Measurements from ENCODE around the gene IDH2. TPM values are rescaled to one million over a fixed set of nuclear protein-coding genes. Genes with fewer than 3 reads are reported as not detected.

IDH2 gene
- total RNA-seq, 1 donor from 2014 or later, result 149 TPM

- H3K27ac Mint-ChIP-seq (ENCODE audit: unreplicated experiment), result no peak overlapping the region
Measured at GRCh38 chr15:90079619-90080457, 22.4 kb downstream of the IDH2 start.

GRCh38 chr15:90078965-90079364 lies 23.3 kb downstream of the IDH2 start:
- TF ChIP-seq CTCF (IDR thresholded peaks at IDR 0.05; ENCODE audit: partially characterized antibody, unreplicated experiment), result no peak
- H3K9me3 Mint-ChIP-seq (ENCODE audit: unreplicated experiment), result peaks cover 2% of the 10 kb centered on the region
- no peak overlapping the region for H3K4me3 Mint-ChIP-seq (ENCODE audit: unreplicated experiment)
- no peaks in the 10 kb centered on the region for H3K36me3 Mint-ChIP-seq (ENCODE audit: unreplicated experiment)
- H3K27me3 Mint-ChIP-seq (ENCODE audit: unreplicated experiment), result peaks cover 9% of the 10 kb centered on the region
- no peak overlapping the region for H3K27ac Mint-ChIP-seq (ENCODE audit: unreplicated experiment)
- no peak for DNase-seq
- no peaks in the 10 kb centered on the region for H3K4me1 Mint-ChIP-seq (ENCODE audit: low read depth, unreplicated experiment)

More at GRCh38 chr15:90079619-90080457, 22.4 kb downstream of the IDH2 start:
- Mint-ChIP-seq H3K4me3 (ENCODE audit: unreplicated experiment) (no peak overlapping the region), H3K36me3 (ENCODE audit: unreplicated experiment) (no peaks in the 10 kb centered on the region), H3K27me3 (ENCODE audit: unreplicated experiment) (peaks cover 8% of the 10 kb centered on the region), H3K9me3 (ENCODE audit: unreplicated experiment) (no peaks in the 10 kb centered on the region), H3K4me1 (ENCODE audit: low read depth, unreplicated experiment) (no peaks in the 10 kb centered on the region)
- no peak for TF ChIP-seq CTCF (IDR thresholded peaks at IDR 0.05; ENCODE audit: partially characterized antibody, unreplicated experiment)
- no peak for DNase-seq

- H3K4me3 Mint-ChIP-seq (ENCODE audit: unreplicated experiment), result no peak overlapping the region
- no peaks in the 10 kb centered on the region for H3K36me3 Mint-ChIP-seq (ENCODE audit: unreplicated experiment)
- H3K9me3 Mint-ChIP-seq (ENCODE audit: unreplicated experiment), result peaks cover 2% of the 10 kb centered on the region
- no peak for TF ChIP-seq CTCF (IDR thresholded peaks at IDR 0.05; ENCODE audit: partially characterized antibody, unreplicated experiment)
- H3K4me1 Mint-ChIP-seq (ENCODE audit: low read depth, unreplicated experiment), result no peaks in the 10 kb centered on the region
- no peak overlapping the region for H3K27ac Mint-ChIP-seq (ENCODE audit: unreplicated experiment)
- DNase-seq, result no peak
- peaks cover 9% of the 10 kb centered on the region for H3K27me3 Mint-ChIP-seq (ENCODE audit: unreplicated experiment)
Measured at GRCh38 chr15:90076716-90077115, 25.6 kb downstream of the IDH2 start.

GRCh38 chr15:90075420-90076289 lies 26.6 kb downstream of the IDH2 start:
- Mint-ChIP-seq H3K27me3 (ENCODE audit: unreplicated experiment) (peaks cover 9% of the 10 kb centered on the region), H3K4me3 (ENCODE audit: unreplicated experiment) (no peak overlapping the region), H3K9me3 (ENCODE audit: unreplicated experiment) (peaks cover 2% of the 10 kb centered on the region), H3K27ac (ENCODE audit: unreplicated experiment) (no peak overlapping the region), H3K36me3 (ENCODE audit: unreplicated experiment) (no peaks in the 10 kb centered on the region), H3K4me1 (ENCODE audit: low read depth, unreplicated experiment) (no peaks in the 10 kb centered on the region)
- DNase-seq, result no peak
- TF ChIP-seq CTCF (IDR thresholded peaks at IDR 0.05; ENCODE audit: partially characterized antibody, unreplicated experiment), result no peak
